DOHH2 (cell line): ENCODE results near the gene LIPG.

Experiments used
- H3F3A ChIP-seq: fragments of 200-600 bp; sonication (generic), shearing (Covaris generic); 2 replicates; pipeline ENCODE4 v1.6.0; 2016; ENCODE audit warnings: antibody characterized with exemption, mild to moderate bottlenecking; ENCODE audit not compliant: control insufficient read depth, insufficient read depth
- H3K27ac ChIP-seq: fragments of 200-600 bp; sonication (generic); 2 replicates; pipeline ENCODE4 v1.5.1; 2014; ENCODE audit warnings: low read depth, mild to moderate bottlenecking, low read length, moderate library complexity
- H3K27me3 ChIP-seq: fragments of 200-600 bp; sonication (generic); 2 replicates; pipeline ENCODE4 v1.6.1; 2014; ENCODE audit warnings: mild to moderate bottlenecking, low read length, mixed read lengths; ENCODE audit not compliant: control insufficient read depth
- H3K36me3 ChIP-seq: fragments of 200-600 bp; sonication (generic); 2 replicates; pipeline ENCODE4 v1.6.1; 2014; ENCODE audit warnings: mild to moderate bottlenecking, low read length, moderate library complexity, mixed read lengths; ENCODE audit not compliant: control insufficient read depth
- H3K4me1 ChIP-seq: fragments of 200-600 bp; sonication (generic); 2 replicates; pipeline ENCODE4 v1.6.1; 2014; ENCODE audit warnings: mild to moderate bottlenecking, low read length, mixed read lengths; ENCODE audit not compliant: control insufficient read depth
- H3K4me2 ChIP-seq: fragments of 200-600 bp; sonication (generic); 2 replicates; pipeline ENCODE4 v1.6.0; 2014; ENCODE audit warnings: mild to moderate bottlenecking, low read length, moderate library complexity
- H3K4me3 ChIP-seq: fragments of 200-600 bp; sonication (generic); 2 replicates; pipeline ENCODE4 v1.5.1; 2014; ENCODE audit warnings: mild to moderate bottlenecking, low read length, mixed read lengths
- H3K79me2 ChIP-seq: fragments of 200-600 bp; sonication (generic); 2 replicates; pipeline ENCODE4 v1.6.1; 2014; ENCODE audit warnings: mild to moderate bottlenecking, low read length, mixed read lengths; ENCODE audit not compliant: control insufficient read depth
- H3K9me2 ChIP-seq: fragments of 200-600 bp; sonication (generic); replicated peaks from 2 replicates; pipeline ENCODE4 v1.6.1; 2014; ENCODE audit warnings: mild to moderate bottlenecking, low read length, mixed read lengths; ENCODE audit not compliant: control insufficient read depth
- H3K9me3 ChIP-seq: fragments of 200-600 bp; sonication (generic); 2 replicates; pipeline ENCODE4 v1.6.1; 2014; ENCODE audit warnings: antibody characterized with exemption, low read length, mixed read lengths; ENCODE audit not compliant: control insufficient read depth, insufficient read depth
- H4K20me1 ChIP-seq: fragments of 200-600 bp; sonication (generic); 2 replicates; pipeline ENCODE4 v1.6.0; 2014; ENCODE audit warnings: low read depth, mild to moderate bottlenecking, antibody characterized with exemption, low read length, moderate library complexity; ENCODE audit not compliant: control insufficient read depth, insufficient read depth
- EZH2phosphoT487 ChIP-seq: fragments of 200-600 bp; sonication (generic); IDR thresholded peaks from 2 replicates; pipeline ENCODE4 v1.6.1; 2017; ENCODE audit warnings: borderline replicate concordance, mild to moderate bottlenecking, antibody characterized with exemption, low read length, moderate library complexity, mixed read lengths
- TF ChIP-seq, protein P1 (sequence below): fragments of 200-600 bp; sonication (generic); IDR thresholded peaks from one replicate; pipeline ENCODE4 v1.5.1; 2014; ENCODE audit warnings: antibody characterized with exemption, mild to moderate bottlenecking, low read depth, low read length; ENCODE audit not compliant: poor library complexity, severe bottlenecking

Gene LIPG

GRCh38 chr18:49640741-49641140 is 78.9 kb downstream of the LIPG start:
- no peaks in the 10 kb centered on the region for H3K79me2 ChIP-seq
- H3K9me3 ChIP-seq, result no peaks in the 10 kb centered on the region
- no peaks in the 10 kb centered on the region for H3K4me1 ChIP-seq
- H4K20me1 ChIP-seq, result no peaks in the 10 kb centered on the region
- no peak for TF ChIP-seq EZH2phosphoT487
- TF ChIP-seq, protein P1, sequence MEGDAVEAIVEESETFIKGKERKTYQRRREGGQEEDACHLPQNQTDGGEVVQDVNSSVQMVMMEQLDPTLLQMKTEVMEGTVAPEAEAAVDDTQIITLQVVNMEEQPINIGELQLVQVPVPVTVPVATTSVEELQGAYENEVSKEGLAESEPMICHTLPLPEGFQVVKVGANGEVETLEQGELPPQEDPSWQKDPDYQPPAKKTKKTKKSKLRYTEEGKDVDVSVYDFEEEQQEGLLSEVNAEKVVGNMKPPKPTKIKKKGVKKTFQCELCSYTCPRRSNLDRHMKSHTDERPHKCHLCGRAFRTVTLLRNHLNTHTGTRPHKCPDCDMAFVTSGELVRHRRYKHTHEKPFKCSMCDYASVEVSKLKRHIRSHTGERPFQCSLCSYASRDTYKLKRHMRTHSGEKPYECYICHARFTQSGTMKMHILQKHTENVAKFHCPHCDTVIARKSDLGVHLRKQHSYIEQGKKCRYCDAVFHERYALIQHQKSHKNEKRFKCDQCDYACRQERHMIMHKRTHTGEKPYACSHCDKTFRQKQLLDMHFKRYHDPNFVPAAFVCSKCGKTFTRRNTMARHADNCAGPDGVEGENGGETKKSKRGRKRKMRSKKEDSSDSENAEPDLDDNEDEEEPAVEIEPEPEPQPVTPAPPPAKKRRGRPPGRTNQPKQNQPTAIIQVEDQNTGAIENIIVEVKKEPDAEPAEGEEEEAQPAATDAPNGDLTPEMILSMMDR, result no peak
- no peaks in the 10 kb centered on the region for H3F3A ChIP-seq
- no peak overlapping the region for H3K27ac ChIP-seq
- H3K36me3 ChIP-seq, result no peaks in the 10 kb centered on the region
- no peak overlapping the region for H3K4me3 ChIP-seq
- no peaks in the 10 kb centered on the region for H3K27me3 ChIP-seq
- H3K9me2 ChIP-seq, result no peaks in the 10 kb centered on the region
- no peak overlapping the region for H3K4me2 ChIP-seq

DNA sequence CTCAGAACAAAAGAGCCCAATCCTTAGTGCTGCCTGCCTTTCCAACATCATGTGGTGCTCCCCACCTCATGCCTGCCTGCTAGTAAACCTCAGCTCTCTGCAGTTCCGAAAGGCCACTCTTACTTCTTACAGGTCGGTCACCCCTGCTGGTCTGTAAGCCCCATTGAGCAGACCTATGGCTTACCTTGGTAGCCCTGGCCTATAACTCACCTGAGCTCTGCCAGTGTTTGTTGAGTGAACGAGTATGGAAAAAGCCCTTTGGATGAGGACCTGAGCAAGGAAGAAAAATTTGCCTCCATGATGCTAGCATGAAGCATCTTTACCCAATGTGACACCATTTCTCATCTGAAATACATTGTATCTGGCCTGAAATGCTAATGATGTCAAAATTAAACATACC is 83.3 kb downstream of the LIPG start:
- Histone ChIP-seq H3K36me3 (no peaks in the 10 kb centered on the region), H3F3A (no peaks in the 10 kb centered on the region), H3K79me2 (no peaks in the 10 kb centered on the region), H3K9me2 (no peaks in the 10 kb centered on the region), H3K27ac (no peak overlapping the region), H3K9me3 (no peaks in the 10 kb centered on the region), H3K4me1 (no peaks in the 10 kb centered on the region), H3K4me2 (no peak overlapping the region), H3K27me3 (no peaks in the 10 kb centered on the region), H4K20me1 (no peaks in the 10 kb centered on the region), H3K4me3 (no peak overlapping the region)
- TF ChIP-seq, protein P1, result no peak
- no peak for TF ChIP-seq EZH2phosphoT487

DNA sequence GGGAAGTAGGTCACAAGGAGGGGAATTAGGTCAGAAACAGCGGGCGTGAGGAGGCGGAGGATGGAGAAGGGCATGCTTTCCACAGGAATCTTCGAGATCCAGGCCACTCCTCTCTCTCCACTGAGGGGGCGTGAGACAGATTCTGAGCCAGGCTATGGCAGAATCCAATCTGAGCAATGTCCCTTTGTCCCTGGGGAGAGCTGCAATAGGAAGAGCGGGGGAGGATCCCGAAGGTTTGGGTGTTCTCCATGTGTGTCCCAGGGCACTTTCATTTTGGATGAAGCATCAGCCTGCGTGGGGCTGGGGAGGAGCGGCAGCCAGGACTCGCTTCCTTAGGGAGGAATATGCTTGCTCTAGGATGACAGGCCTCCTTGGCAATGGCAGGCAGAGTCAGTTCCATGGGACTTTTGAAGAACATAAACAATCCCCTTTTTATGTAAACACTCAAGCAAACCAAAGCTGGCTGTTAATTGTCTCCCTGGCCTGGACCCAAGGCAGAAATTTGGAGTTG is 84.0 kb downstream of the LIPG start:
- Histone ChIP-seq H3K36me3 (no peaks in the 10 kb centered on the region), H3K4me2 (no peak overlapping the region)
- no peak for TF ChIP-seq EZH2phosphoT487
- TF ChIP-seq, protein P1, result no peak

DNA sequence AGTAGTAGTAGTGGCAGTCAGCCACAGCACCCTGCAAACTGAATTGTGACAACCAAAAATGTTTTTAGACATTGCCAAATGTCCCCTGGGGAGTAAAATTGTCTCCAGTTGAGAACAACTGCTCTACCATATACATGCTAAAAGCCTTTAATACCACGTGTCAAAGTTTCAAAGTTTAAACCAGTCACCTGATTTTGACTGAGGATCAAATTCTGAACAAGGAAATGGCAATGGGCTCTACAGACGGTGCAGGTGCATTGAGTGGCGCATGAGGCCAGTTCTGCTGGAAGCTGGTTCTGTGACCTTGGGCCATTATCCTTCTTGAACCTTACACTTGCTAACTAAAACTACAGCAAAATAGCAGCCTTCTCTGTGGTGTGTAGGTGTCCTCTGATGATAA is 85.0 kb downstream of the LIPG start:
- Histone ChIP-seq H3K4me3 (no peak overlapping the region), H3K79me2 (no peaks in the 10 kb centered on the region), H3K4me1 (no peaks in the 10 kb centered on the region), H3K36me3 (no peaks in the 10 kb centered on the region), H3K9me3 (no peaks in the 10 kb centered on the region), H3K9me2 (no peaks in the 10 kb centered on the region), H3F3A (no peaks in the 10 kb centered on the region), H3K27me3 (no peaks in the 10 kb centered on the region), H4K20me1 (no peaks in the 10 kb centered on the region), H3K27ac (no peak overlapping the region), H3K4me2 (no peak overlapping the region)
- no peak for TF ChIP-seq EZH2phosphoT487
- TF ChIP-seq, protein P1, result no peak

More for the DNA sequence above, 84.0 kb downstream of the LIPG start:
- no peaks in the 10 kb centered on the region for H3K9me2 ChIP-seq
- no peak overlapping the region for H3K4me3 ChIP-seq
- H4K20me1 ChIP-seq, result no peaks in the 10 kb centered on the region
- H3K27ac ChIP-seq, result no peak overlapping the region
- H3K9me3 ChIP-seq, result no peaks in the 10 kb centered on the region
- H3K27me3 ChIP-seq, result no peaks in the 10 kb centered on the region
- no peaks in the 10 kb centered on the region for H3K79me2 ChIP-seq
- no peaks in the 10 kb centered on the region for H3K4me1 ChIP-seq
- no peaks in the 10 kb centered on the region for H3F3A ChIP-seq
